Right kidney (tissue), 1 donor: ENCODE measurements around the gene SCAMP1.

Experiments used
- DNase-seq: peaks from one replicate; pipeline ENCODE4 v3.0.0-alpha.2; 2016

The SCAMP1 gene

DNA sequence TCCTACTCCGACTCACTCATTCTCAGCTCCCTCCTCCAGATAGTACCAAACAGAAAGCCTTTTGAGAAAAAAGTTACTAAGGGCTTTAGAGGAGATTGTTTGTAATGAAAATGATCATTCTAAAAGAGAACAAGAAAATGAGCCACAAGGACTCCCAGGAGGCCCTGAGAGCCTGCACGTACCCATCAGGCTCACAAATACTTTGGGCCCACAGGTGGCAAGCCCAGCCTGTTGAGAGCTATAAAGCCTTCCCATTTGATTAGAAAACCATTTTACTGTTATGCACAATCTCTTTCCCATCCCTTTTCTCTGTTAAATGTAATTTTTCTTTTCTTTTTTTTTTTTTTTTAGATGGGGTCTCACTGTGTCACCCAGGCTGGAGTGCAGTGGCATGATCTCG lies 152.0 kb downstream of the SCAMP1 start:
- no peak for DNase-seq

DNA sequence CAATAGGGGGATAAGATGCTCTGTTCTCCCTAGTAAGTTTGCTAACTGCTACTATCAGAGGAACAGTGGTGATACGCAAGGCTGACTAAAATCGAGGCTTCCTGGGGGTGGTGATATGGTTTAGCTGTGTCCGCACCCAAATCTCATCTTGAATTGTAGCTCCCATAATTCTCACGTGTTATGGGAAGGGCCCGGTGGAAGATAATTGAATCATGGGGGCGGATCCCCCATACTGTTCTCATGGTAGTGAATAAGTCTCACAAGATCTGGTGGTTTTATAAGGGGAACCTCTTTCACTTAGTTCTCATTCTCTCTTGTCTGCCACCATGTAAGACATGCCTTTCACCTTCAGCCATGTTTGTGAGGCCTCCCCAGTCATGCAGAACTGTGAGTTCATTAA lies 153.0 kb downstream of the SCAMP1 start:
- DNase-seq, result no peak

DNA sequence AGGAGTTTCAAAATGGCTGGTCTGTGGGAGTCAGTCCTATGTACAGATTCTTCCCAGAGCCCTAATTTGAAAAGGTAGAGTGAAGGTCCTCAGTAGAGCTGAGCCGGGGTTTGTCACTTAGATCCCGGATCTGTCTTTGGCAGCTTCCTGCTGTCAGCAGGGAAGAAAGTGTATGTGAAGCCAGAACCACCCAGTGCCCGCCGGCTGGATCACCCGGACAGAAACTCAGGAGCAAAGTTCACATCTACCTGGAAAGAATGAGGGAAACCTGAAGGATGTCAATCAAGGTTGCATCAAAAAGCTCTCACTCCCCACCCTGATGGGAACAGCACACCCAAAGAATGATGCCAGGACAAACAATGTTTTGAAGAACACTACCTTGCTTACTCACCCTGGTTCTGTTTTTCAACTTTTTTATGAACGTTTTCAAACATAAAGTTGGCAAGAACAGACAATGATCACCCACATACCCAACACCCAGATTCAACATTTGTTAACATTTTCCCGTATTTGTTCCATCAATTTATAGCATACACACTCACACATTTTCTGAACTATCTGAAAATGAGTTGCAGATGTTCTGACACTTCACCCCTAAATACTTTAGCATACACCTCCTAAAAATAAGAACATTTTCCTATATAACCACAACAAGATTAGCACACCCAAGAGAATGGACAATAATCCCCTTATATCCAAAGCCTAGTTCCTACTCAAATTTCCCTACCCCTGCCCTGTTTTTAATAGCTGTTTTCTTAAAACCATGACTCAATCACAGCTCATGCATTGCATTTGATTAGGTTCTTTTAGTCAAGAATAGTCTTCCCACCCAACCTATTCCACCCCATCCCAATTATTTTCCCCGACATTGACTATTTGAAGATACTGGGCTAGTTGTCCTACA lies 154.3 kb downstream of the SCAMP1 start:
- DNase-seq, result no peak

DNA sequence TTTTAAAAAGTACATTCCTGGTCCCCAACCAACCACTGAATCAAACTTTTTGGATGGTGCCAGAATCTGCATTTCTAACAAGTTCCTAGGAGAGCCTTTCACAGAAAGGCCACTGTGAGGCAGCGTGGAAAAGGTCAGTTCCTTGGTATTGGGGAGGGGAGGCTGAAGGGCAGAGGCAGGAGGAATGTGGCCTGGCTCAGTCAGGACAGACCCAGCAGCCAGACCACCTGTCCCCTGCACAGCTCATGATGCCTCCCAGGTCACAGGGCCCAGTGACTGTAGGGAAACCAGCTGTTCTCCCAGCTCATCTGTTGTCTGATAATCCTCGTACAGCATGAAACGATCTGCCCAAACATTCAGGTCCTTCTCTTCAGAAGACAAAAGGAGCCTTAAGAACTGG lies 155.3 kb downstream of the SCAMP1 start:
- DNase-seq, result no peak

DNA sequence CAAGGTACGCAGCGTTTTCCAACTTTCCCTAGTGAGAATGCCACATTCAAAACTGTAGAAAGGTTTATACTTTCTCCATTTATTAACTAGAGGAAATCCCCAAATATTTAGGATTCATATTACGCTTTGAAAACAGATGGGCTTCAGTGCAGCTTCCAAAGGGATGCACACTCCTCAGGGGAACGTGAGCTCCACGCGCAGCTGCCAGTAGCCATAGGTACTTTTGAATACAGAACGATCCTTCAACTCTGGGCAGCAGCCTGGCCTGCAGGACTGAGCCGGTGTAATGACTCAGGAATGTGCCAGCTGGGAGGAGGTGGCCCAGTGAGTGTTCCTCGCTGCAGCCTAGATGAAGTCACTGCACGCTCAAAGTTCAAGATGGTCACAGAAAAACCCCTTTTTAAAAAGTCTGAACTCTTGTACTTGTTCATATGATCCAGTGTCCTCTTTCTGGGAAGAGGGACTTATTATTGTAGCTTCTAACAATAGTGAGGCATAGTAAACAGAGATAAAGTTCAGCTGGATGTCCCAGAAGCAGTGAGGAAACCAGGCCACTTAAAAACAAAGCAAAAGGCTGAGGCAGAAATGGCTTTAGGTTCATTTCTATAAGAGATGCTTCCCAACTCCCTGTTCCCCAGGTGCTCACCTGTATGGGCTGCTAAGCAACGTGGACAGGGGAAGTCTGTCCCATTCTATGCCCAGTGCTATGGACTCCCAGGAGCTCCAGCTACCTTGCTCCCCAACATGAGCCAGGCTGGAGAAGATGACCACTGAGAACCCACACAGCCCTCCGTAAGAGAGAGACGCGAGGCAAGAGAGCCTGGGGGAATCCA lies 158.2 kb downstream of the SCAMP1 start:
- no peak for DNase-seq

DNA sequence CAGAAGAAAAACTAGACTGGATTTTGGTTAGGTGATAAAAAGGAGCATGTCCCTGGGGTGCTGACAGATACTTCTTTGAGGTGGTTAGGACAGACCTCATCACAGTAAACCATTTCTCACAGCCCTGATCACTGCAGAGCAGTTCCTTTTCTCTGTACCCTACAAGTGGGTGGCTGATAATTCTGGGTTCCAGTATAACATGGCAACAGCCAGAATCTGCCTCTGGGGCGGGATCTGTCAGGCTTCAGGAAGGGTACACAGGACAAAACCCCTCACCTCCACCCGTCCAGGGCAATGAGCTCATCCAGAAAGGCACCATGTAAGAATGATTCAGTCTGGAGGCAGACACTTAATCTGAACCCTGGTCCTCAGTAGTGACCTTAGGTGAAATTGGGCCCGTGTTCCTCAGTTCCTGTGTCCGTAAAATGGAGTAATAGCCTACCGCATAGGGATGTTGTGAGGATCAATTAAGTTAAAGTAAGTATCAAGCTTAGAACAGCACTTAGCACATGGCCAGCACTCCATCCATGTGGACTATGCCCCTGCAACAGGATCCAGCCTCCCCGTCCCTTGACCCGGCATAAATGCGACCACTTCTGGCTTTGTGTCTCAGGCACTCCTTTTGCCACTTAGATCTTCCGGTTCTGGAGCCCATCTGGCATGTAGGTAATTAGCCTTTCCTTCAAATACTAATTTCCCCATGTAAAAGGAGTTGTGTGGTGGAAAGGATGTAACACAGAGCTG lies 159.0 kb downstream of the SCAMP1 start:
- no peak for DNase-seq

DNA sequence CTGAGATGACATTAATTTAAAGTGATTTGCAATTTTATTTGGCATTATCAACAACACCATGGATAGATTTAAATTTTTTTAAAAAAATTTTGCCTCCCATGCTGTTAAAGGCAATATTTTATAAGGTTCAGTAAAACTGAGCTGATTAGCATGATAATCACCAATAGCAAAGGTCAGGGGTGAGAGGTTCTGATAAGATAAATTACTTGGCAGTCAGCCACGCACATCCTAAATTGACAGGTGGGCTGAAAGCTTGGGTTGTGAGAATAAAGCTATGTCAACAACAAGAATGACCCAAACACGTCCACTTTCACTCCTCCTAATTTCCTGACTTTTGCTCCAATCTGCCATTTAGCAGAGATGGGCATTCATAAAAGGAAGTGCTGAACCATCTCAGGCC lies 161.0 kb downstream of the SCAMP1 start:
- DNase-seq, result no peak

DNA sequence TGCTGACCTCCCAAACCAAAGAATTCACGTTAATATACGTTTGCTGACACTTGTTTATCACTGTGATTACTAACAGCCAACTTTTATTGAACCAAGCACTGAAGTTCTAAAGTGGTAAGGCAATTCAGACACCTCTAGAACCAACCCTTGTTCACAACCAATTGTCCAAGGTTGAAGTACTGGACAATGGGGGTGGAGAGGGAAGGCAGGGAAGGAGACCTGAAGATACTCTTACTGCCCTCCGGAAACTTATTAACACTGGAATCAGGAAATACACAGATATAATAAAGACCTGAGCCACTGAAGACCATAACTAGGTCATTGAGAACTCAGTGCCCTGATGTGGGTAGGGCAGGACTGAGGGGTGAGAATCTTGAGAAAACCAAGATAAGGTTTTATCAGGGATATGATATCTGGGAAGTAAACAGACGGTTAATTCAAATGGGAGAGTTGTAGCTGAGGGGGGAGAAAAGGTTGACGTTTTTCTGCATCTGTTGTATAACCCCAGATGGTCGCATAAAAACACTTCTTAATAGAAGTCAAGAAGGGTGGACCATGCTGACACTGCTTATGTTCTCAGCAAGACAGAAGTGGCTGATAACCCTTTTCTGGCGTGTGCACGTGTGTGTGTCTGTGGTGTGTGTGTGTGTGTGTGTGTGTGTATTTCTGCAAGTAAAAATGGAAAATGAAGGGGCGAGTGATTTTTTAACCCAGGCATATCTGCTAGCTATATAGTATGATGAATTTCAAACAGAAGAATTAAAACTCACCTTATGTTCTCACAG lies 162.3 kb downstream of the SCAMP1 start:
- DNase-seq, result no peak

DNA sequence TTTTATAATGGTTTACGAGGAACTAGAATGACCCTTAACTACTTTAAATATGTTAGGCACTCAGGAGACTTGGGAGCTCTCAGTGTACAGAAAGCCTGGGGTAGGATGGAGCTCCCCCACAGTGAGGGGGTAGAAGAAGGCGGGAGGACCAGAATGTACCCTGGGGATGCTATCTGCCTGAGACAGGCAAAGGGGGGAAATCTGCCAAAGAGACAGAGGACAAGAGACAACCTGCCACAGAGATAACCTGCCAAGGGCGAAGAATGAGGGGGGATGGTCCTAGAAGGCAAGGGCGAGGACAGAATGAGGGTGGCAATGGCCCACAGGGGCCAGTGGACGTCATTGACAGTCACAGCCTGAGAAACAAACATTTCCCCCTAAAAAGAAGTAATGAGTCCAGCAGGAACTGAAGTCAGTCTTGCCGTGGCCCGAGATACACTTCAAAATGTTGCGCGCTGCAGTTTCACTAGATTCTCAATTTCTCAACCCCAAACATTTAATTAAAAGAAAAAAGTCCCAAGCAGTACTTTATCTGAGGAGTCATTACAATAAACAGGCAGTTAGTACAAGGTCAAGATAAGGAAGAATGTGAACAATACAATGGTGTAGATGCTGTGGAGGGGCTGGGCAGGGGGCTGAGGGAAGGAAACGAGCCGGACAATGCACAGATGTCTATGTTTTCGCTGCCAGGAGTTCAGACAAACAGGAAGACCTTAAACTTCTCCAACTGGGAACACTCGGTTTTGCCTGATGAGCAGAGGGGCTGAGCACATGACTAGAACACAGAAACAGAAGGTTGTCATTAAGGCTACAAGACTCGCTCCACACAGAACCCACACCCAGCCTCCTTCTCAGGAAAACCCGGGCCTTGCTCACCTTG lies 163.1 kb downstream of the SCAMP1 start:
- DNase-seq, result peak; percentile 51

DNA sequence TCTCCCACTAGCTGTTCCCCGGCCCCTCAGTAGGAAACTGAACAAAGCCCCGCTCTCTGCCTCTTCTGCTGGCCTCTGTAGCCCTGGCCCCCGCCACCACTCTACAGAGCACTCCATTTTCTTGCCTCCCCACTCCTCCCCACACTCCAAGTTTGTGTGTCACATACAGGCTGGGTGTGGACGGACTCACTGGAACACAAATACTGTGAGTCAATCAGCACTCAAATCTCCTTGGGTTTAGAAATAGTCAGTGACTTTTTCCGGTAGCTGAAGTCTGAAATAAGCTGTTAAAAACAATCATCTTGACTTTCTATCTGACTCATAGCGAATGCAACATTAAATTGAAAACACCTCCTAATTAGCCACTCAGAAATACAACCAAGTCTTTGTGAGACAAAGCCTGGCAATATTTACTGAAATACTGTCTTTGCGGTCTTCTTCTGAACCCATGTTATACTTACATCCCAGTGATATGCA lies 165.7 kb downstream of the SCAMP1 start:
- no peak for DNase-seq

DNA sequence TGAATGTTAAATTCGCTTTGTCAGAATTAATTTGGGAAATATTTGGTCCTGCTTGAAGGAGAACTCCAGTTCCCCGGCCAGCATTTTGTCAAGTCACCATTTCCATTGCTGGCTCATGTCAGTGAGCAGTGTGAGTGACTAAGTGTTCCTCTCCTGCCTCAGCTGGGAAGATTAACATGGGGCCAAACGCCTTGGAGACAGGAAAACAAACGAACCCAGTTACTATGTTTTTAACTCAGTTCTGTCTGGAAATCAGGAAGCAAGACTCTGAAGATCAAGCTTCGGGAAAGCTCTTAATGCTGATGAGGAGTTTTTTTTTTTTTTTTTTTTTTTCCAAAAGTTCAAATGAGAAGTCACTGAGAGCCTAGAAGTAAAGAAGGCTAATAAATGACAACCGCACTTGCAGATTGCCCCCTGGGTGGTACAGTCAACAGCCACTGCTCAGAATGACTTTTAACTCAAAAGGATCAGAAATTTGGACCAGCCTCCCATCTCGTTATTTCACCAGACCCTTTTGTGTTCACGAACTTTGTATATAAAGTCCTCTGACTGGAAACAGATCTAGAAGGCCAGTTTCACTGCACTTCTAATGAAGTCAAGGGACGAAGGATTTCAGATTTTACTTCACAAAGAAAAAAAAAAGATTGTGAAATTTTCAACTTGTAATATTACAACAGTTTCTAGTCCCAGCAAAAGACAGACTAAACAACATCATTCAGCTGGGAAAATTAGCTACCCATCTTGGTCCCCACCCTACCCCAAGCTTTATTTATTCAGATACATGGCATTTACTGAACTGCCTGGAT lies 166.8 kb downstream of the SCAMP1 start:
- no peak for DNase-seq

DNA sequence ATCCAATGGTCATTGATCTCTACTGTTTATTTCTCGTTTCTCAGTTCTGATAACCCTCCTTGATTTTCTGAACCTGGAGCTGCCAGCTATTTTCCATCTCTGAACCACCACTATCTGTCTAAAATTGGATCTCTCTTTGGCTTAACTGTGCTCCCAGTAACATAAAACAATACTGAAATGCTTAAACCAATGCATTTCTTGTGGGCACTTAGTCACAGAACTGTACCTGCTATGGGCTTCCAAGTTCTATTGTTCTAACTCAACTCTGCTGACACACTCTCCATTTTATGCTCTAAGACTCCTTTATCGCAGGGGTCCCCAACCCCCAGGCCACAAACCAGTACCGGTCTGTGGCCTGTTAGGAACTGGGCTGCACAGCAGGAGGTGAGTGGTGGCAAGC lies 167.5 kb downstream of the SCAMP1 start:
- no peak for DNase-seq
